ENCODE results near the gene BICC1.

Gene BICC1

DNA sequence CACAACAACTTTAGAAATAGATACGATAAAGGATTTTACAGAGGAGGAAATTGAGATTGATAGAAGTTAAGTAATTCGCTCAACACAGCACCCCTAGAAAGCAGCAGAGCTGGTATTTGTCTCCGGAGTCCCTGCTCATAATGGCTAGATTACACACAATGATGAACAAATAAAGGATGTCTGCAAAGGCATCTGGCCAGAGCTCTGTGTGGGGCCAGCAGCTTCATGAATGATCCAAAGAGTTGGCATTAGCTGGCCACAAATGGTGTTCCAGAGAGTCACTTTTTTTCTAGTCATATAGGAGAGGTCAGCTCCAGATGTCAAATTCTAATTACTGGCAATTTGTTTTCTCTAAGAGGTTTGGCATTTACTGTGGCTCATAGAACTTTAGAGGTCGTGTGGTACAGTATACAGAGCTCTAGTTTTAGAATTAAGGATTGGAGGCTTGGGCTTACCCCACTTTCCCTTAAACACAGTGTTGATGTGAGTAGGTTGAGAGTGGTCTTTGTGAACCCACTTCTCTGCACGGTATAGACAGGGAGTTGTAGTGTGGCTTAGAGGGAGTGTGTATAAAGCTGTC lies 186.2 kb downstream of the BICC1 start:
- H3K9me3 ChIP-seq (ENCODE audit: control insufficient read depth in 1 of 2, low read length in 2 of 2): no peaks in the 10 kb centered on the region
- no peak overlapping the region for H3K4me3 ChIP-seq (ENCODE audit: low read depth in 1 of 2, low read length in 2 of 2)
- no peaks in the 10 kb centered on the region for H3K27me3 ChIP-seq (ENCODE audit: low read depth, low read length)
- no peaks in the 10 kb centered on the region for H3K36me3 ChIP-seq (ENCODE audit: control insufficient read depth in 1 of 2, insufficient read depth in 2 of 2, low read length in 2 of 2)
- H3K4me1 ChIP-seq (ENCODE audit: control insufficient read depth in 1 of 2, insufficient read depth in 2 of 2, low read length in 2 of 2): no peaks in the 10 kb centered on the region
- no peak overlapping the region for H3K27ac ChIP-seq (ENCODE audit: low read length)

DNA sequence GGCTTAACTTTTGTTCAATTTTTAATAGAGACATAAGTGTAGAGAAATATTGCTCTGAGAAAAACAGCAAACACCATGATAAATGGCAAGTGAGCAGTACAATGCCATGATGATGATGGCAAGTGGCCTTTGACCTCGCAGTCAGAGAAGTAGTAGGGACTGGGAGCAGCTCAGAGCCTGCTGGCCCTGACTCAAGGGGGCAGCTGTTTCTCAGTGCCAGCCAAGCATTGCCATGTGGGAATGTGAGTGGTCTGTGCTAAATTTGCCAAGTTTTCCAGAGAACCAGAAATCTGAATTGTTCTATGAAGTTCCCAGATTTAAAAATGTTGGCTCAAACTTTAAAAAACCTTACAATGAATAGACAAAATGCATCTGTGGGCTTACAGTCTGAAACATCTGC lies 187.9 kb downstream of the BICC1 start:
- no peaks in the 10 kb centered on the region for H3K9me3 ChIP-seq (ENCODE audit: control insufficient read depth in 1 of 2, low read length in 2 of 2)
- H3K27me3 ChIP-seq (ENCODE audit: low read depth, low read length): no peaks in the 10 kb centered on the region
- no peaks in the 10 kb centered on the region for H3K4me1 ChIP-seq (ENCODE audit: control insufficient read depth in 1 of 2, insufficient read depth in 2 of 2, low read length in 2 of 2)
- no peak overlapping the region for H3K4me3 ChIP-seq (ENCODE audit: low read depth in 1 of 2, low read length in 2 of 2)
- H3K36me3 ChIP-seq (ENCODE audit: control insufficient read depth in 1 of 2, insufficient read depth in 2 of 2, low read length in 2 of 2): no peaks in the 10 kb centered on the region
- H3K27ac ChIP-seq (ENCODE audit: low read length): peak overlapping the region; percentile 46

DNA sequence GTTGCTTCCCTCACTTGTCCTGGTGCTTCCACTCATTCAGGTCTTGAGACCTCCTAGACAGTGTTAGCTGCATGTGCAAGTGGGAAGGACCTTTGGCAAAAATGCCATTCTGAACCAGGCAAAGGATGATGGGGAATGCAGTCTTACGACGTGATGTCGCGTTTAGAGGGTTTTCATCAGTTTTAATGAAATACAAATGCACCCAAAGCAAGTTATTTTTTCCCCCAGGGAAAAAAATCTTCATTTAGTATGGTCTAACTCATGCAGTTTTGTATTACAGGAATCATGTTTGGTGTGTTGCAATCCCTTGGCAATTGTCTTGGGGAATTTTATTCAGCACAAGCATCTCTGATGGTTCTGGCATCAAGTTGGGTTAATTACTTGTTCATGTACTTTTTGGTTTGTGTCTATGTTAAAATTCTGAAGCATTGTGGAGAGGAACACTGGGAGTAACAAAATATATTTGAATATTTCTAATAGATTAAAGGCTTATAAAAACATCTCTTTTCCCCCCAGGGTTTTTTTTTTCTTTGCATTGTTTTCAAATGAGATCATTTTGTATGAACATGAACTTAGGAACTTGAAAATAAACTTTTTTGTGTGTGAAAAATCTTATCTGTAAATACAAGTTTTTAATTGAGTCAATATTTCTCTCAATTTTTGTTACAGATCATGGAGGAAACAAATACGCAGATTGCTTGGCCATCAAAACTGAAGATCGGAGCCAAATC lies 188.9 kb downstream of the BICC1 start:
- no peaks in the 10 kb centered on the region for H3K4me1 ChIP-seq (ENCODE audit: control insufficient read depth in 1 of 2, insufficient read depth in 2 of 2, low read length in 2 of 2)
- H3K27me3 ChIP-seq (ENCODE audit: low read depth, low read length): no peaks in the 10 kb centered on the region
- H3K36me3 ChIP-seq (ENCODE audit: control insufficient read depth in 1 of 2, insufficient read depth in 2 of 2, low read length in 2 of 2): no peaks in the 10 kb centered on the region
- H3K27ac ChIP-seq (ENCODE audit: low read length): peak overlapping the region; percentile 46
- H3K9me3 ChIP-seq (ENCODE audit: control insufficient read depth in 1 of 2, low read length in 2 of 2): no peaks in the 10 kb centered on the region
- no peak overlapping the region for H3K4me3 ChIP-seq (ENCODE audit: low read depth in 1 of 2, low read length in 2 of 2)

DNA sequence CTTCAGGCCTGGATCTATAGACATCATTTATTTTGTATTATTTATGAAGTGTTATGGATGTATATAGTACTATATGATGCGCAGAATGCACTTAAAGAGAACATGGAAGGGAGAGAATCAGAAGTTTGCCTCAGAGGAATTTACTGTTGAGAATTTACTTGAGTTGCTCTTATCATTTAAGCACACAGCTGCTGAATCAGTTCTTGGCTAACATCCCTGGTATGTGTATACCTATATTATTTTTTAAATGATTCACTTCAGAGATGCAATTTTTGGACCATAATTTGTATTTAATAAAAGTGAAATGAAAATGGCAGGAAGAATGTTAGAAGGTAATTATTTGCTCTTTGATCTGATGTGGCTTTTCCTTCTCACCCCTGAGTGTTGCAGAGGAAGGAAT lies 191.6 kb downstream of the BICC1 start:
- H3K36me3 ChIP-seq (ENCODE audit: control insufficient read depth in 1 of 2, insufficient read depth in 2 of 2, low read length in 2 of 2): no peaks in the 10 kb centered on the region
- H3K27me3 ChIP-seq (ENCODE audit: low read depth, low read length): no peaks in the 10 kb centered on the region
- no peaks in the 10 kb centered on the region for H3K9me3 ChIP-seq (ENCODE audit: control insufficient read depth in 1 of 2, low read length in 2 of 2)
- no peak overlapping the region for H3K27ac ChIP-seq (ENCODE audit: low read length)
- H3K4me3 ChIP-seq (ENCODE audit: low read depth in 1 of 2, low read length in 2 of 2): no peak overlapping the region
- H3K4me1 ChIP-seq (ENCODE audit: control insufficient read depth in 1 of 2, insufficient read depth in 2 of 2, low read length in 2 of 2): no peaks in the 10 kb centered on the region

DNA sequence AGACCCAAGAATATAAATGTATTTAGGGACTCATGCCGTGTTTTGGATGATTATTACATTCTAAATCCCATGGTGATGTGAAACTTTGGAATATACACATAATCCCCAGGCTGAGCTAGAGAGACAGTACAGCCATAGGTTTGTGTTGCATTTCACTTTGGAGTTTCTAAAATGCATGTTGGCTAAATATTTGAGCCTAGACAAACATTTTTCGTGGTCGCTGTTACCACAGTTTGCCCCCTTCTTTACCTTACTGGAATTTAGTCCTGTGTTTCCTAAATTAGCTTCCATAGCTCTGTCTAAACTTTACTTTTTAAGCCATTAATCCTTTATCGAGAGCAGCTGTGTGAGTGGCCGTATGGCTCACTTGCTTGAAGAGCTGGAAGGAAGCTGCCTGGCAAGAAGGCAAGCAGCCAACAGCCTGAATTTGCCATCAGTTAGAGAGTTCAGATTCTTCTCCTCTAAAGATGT lies 192.0 kb downstream of the BICC1 start:
- Histone ChIP-seq H3K36me3 (ENCODE audit: control insufficient read depth in 1 of 2, insufficient read depth in 2 of 2, low read length in 2 of 2) (no peaks in the 10 kb centered on the region), H3K9me3 (ENCODE audit: control insufficient read depth in 1 of 2, low read length in 2 of 2) (no peaks in the 10 kb centered on the region), H3K4me1 (ENCODE audit: control insufficient read depth in 1 of 2, insufficient read depth in 2 of 2, low read length in 2 of 2) (no peaks in the 10 kb centered on the region), H3K4me3 (ENCODE audit: low read depth in 1 of 2, low read length in 2 of 2) (no peak overlapping the region), H3K27ac (ENCODE audit: low read length) (no peak overlapping the region), H3K27me3 (ENCODE audit: low read depth, low read length) (no peaks in the 10 kb centered on the region)

DNA sequence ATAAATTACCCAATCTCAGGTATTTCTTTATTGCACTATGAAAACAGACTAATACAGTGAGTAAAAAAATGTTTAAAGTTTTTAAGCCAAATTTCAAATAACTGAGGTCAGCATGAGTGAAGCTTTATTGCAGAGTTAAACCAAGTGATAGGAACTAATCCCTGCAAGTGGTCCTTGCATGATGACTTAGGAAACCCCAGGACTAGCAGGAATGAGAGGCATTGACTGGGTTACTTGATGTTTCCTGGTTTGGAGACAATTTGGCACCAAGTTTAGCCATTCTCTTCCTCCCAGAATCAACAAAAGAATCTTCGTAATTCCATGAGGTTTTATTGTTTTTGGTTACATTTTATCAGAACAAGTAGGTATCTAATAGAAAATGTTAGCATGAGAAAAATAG lies 194.2 kb downstream of the BICC1 start:
- no peaks in the 10 kb centered on the region for H3K9me3 ChIP-seq (ENCODE audit: control insufficient read depth in 1 of 2, low read length in 2 of 2)
- no peaks in the 10 kb centered on the region for H3K27me3 ChIP-seq (ENCODE audit: low read depth, low read length)
- H3K27ac ChIP-seq (ENCODE audit: low read length): no peak overlapping the region
- no peaks in the 10 kb centered on the region for H3K4me1 ChIP-seq (ENCODE audit: control insufficient read depth in 1 of 2, insufficient read depth in 2 of 2, low read length in 2 of 2)
- no peak overlapping the region for H3K4me3 ChIP-seq (ENCODE audit: low read depth in 1 of 2, low read length in 2 of 2)
- H3K36me3 ChIP-seq (ENCODE audit: control insufficient read depth in 1 of 2, insufficient read depth in 2 of 2, low read length in 2 of 2): no peaks in the 10 kb centered on the region

DNA sequence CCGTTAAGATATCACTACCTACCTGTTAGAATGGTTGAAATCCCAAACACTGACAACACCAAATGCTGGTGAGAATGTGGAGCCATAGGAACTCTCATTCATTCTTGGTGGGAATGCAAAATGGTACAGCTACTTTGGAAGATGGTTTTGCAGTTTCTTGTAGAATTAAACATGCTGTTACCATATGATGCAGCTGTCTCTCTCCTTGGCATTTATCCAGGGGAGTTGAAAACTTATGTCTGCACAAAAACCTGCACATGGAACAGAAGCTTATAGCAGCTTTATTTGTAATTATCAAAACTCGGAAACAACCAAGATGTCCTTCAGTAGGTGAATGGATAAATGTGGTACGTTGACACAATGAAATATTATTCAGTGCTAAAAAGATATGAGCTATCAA lies 199.5 kb downstream of the BICC1 start:
- H3K36me3 ChIP-seq (ENCODE audit: control insufficient read depth in 1 of 2, insufficient read depth in 2 of 2, low read length in 2 of 2): no peaks in the 10 kb centered on the region
- no peak overlapping the region for H3K27ac ChIP-seq (ENCODE audit: low read length)

DNA sequence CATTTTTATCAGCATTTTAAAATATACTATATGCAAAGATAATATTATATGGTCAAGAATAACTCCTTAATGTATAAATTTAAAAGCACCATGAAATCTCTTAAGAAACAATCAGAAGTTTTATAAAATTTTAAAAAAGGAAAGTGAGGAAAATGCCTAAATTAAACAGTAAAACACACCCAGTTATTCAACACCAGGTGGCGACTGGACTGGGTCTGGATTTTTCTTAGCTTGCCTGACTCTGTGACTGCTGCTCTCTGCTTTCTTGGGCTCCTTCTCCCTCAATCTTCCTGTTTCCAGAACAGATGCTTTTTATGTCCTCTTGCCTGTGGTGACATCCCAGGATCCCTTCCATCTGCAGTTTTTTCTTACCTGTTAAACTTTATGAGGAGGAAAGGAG lies 200.3 kb downstream of the BICC1 start:
- Histone ChIP-seq H3K4me3 (ENCODE audit: low read depth in 1 of 2, low read length in 2 of 2) (no peak overlapping the region), H3K9me3 (ENCODE audit: control insufficient read depth in 1 of 2, low read length in 2 of 2) (no peaks in the 10 kb centered on the region), H3K27ac (ENCODE audit: low read length) (no peak overlapping the region), H3K4me1 (ENCODE audit: control insufficient read depth in 1 of 2, insufficient read depth in 2 of 2, low read length in 2 of 2) (no peaks in the 10 kb centered on the region), H3K36me3 (ENCODE audit: control insufficient read depth in 1 of 2, insufficient read depth in 2 of 2, low read length in 2 of 2) (no peaks in the 10 kb centered on the region), H3K27me3 (ENCODE audit: low read depth, low read length) (no peaks in the 10 kb centered on the region)

More for the DNA sequence above, 199.5 kb downstream of the BICC1 start:
- Histone ChIP-seq H3K9me3 (ENCODE audit: control insufficient read depth in 1 of 2, low read length in 2 of 2) (no peaks in the 10 kb centered on the region), H3K4me1 (ENCODE audit: control insufficient read depth in 1 of 2, insufficient read depth in 2 of 2, low read length in 2 of 2) (no peaks in the 10 kb centered on the region), H3K4me3 (ENCODE audit: low read depth in 1 of 2, low read length in 2 of 2) (no peak overlapping the region), H3K27me3 (ENCODE audit: low read depth, low read length) (no peaks in the 10 kb centered on the region)

DNA sequence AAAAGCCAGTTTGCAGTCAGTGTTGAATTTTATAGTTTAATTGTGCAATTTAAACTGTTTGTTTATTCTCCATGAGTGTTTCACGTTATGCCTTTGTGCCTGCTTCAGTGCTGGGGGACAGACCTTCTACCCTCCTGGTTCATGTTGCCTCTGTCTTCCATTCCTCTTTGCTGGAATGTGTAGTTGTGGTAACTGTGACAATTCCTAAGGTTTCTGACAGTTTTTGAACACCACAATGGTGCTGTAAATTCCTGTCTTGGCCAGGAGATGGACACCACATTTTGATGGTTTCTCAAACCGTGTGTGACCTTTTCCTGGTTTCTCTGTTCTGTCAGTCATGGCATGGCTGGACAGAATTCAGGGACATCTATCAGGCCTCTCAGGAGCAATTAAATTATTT lies 201.7 kb downstream of the BICC1 start:
- Histone ChIP-seq H3K4me1 (ENCODE audit: control insufficient read depth in 1 of 2, insufficient read depth in 2 of 2, low read length in 2 of 2) (no peaks in the 10 kb centered on the region), H3K4me3 (ENCODE audit: low read depth in 1 of 2, low read length in 2 of 2) (no peak overlapping the region), H3K27ac (ENCODE audit: low read length) (no peak overlapping the region), H3K9me3 (ENCODE audit: control insufficient read depth in 1 of 2, low read length in 2 of 2) (no peaks in the 10 kb centered on the region), H3K27me3 (ENCODE audit: low read depth, low read length) (no peaks in the 10 kb centered on the region), H3K36me3 (ENCODE audit: control insufficient read depth in 1 of 2, insufficient read depth in 2 of 2, low read length in 2 of 2) (no peaks in the 10 kb centered on the region)

DNA sequence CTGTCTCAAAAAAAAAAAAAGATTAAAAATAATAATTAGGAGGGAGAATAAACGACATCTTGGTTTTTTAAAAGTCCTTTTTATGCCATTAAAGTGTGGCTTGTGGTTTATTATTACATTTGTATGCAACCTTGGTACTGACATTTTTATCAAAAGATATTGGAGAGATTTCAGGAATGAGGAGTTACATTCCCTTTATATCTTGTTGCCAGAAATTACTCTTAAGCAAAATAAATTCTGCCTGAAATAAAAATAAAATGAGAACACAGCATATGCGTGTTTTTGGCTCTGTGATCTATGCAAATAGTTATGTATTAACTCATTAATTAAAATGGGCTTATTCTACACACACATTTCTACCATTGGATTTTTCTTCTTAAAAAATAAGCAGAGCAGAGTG lies 202.4 kb downstream of the BICC1 start:
- Histone ChIP-seq H3K27me3 (ENCODE audit: low read depth, low read length) (no peaks in the 10 kb centered on the region), H3K4me3 (ENCODE audit: low read depth in 1 of 2, low read length in 2 of 2) (no peak overlapping the region), H3K36me3 (ENCODE audit: control insufficient read depth in 1 of 2, insufficient read depth in 2 of 2, low read length in 2 of 2) (no peaks in the 10 kb centered on the region), H3K9me3 (ENCODE audit: control insufficient read depth in 1 of 2, low read length in 2 of 2) (no peaks in the 10 kb centered on the region), H3K4me1 (ENCODE audit: control insufficient read depth in 1 of 2, insufficient read depth in 2 of 2, low read length in 2 of 2) (no peaks in the 10 kb centered on the region), H3K27ac (ENCODE audit: low read length) (no peak overlapping the region)

DNA sequence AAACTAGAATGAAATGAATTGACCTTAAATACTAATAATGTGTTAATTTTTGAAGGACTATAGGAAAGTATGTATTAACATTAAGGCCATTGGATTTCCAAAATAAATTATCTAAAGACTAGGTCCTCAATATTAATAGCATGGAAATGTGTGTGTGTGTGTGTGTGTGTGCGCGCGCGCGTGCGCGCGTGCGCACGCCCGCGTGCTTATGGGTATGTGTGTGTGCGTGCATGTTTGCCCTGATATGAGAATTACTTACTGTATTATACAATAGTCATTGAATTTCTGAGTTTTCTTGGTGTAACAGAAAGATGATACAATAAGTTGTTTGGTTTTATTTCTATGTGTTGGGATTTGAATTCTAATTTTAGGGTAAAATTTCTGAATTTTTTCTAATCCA lies 205.9 kb downstream of the BICC1 start:
- no peak overlapping the region for H3K4me3 ChIP-seq (ENCODE audit: low read depth in 1 of 2, low read length in 2 of 2)
- no peaks in the 10 kb centered on the region for H3K9me3 ChIP-seq (ENCODE audit: control insufficient read depth in 1 of 2, low read length in 2 of 2)
- H3K27ac ChIP-seq (ENCODE audit: low read length): no peak overlapping the region
- H3K27me3 ChIP-seq (ENCODE audit: low read depth, low read length): no peaks in the 10 kb centered on the region
- no peaks in the 10 kb centered on the region for H3K4me1 ChIP-seq (ENCODE audit: control insufficient read depth in 1 of 2, insufficient read depth in 2 of 2, low read length in 2 of 2)
- H3K36me3 ChIP-seq (ENCODE audit: control insufficient read depth in 1 of 2, insufficient read depth in 2 of 2, low read length in 2 of 2): no peaks in the 10 kb centered on the region

All from muscle layer of duodenum (tissue), 2 donors.